Activated T-helper 2 cell treated with anti-CD3 and anti-CD28 coated beads, Interferon-gamma antibody, Interleukin-2, Interleukin-4, amounts not matched to agents 10 μg/mL and 5 μg/mL and 100 μg/mL, durations not matched to agents 14 hours and 24 hours and 36 hours (primary cell): ENCODE data around the gene CPEB2. TPM values are rescaled to one million over a fixed set of nuclear protein-coding genes. Genes with fewer than 3 reads are reported as not detected.

Experiments used
- DNase-seq: peaks from one replicate; pipeline ENCODE4 v3.0.0; 2021; ENCODE audit warnings: low spot score
- H3K27ac Mint-ChIP-seq: one replicate; pipeline ENCODE4 v1.8.0; 2021; ENCODE audit warnings: mixed read lengths
- H3K27me3 Mint-ChIP-seq: one replicate; pipeline ENCODE4 v1.8.0; 2021; ENCODE audit warnings: low read depth, mixed read lengths
- H3K36me3 Mint-ChIP-seq: one replicate; pipeline ENCODE4 v1.8.0; 2021; ENCODE audit warnings: low read depth, mixed read lengths
- H3K4me1 Mint-ChIP-seq: one replicate; pipeline ENCODE4 v1.8.0; 2021; ENCODE audit warnings: low read depth, mixed read lengths
- H3K4me3 Mint-ChIP-seq: one replicate; pipeline ENCODE4 v1.8.0; 2021; ENCODE audit warnings: low read depth, mild to moderate bottlenecking, moderate library complexity, mixed read lengths
- H3K9me3 Mint-ChIP-seq: one replicate; pipeline ENCODE4 v1.8.0; 2021; ENCODE audit warnings: mixed read lengths
- intact Hi-C: fragments of 100-400 bp; cut with micrococcal nuclease; formaldehyde crosslinking; loops from one replicate; pipeline ENCODE4 v1.15.1; 2023
- total RNA-seq: library from RNA; stranded (reverse); gene quantifications from 2 replicates; pipeline ENCODE4 v1.2.3, GENCODE V29; 2022

Gene CPEB2
- total RNA-seq, 1 donor from 2014 or later: 12.3 TPM

DNA sequence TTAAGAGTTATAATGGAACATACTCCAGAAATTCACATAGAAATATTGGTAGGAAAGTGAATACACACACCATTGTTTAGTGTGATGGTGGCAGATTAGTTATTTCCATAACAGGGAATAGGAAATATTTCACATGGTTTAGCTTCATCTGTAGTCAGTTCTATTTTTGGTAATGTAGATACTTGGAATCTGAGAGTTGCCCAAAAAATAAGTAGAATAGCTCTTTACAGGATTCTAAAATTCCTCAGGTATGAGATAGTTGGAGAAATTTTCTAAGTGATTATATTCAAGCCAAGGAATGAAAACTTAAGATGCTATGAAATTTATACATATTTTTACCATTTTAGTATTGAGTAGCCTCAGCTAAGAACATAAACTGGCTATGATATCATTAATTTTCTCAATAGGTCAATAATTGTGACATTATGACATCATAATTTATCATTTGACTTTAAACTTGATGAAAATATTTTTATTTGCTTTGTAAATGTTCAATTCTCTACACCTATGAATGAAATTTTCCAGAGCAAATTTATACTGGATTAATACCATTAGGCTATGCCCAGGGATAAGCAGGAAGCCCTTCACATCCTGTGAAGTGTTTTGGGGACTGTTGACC, 35.8 kb downstream of the CPEB2 start:
- peaks cover 45% of the 10 kb centered on the region for H3K36me3 Mint-ChIP-seq
- H3K27ac Mint-ChIP-seq: no peak overlapping the region
- H3K27me3 Mint-ChIP-seq: no peaks in the 10 kb centered on the region
- no peak for DNase-seq
- H3K4me3 Mint-ChIP-seq: no peak overlapping the region
- intact Hi-C loops: no loop called here
- H3K9me3 Mint-ChIP-seq: no peaks in the 10 kb centered on the region
- peaks cover 21% of the 10 kb centered on the region for H3K4me1 Mint-ChIP-seq

DNA sequence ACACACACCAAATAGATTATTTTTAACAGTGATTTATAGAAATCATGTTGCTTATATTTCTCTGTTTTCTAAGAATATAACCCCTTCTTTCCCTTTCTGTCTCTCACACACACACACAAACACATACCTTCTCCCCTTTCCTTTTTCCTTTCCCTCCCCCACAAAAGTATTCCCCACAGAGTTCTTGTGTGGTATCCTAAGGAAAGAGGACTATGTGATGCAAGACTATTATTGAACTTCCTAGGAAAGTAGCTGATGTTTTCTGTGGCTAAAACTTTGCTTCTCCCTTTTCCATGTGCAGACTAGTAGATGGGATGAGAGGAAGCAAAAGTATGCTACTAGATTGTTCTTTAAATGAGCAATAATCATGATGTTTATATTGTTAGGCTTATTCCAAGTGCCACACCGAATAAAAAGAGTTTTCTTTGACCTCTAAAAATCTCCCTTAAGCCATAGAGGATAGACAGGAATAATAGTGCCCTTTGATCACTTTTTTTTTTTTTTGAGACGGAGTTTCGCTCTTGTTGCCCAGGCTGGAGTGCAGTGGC, 38.7 kb downstream of the CPEB2 start:
- Mint-ChIP-seq H3K36me3 (peaks cover 23% of the 10 kb centered on the region), H3K4me3 (no peak overlapping the region), H3K4me1 (no peaks in the 10 kb centered on the region), H3K27me3 (no peaks in the 10 kb centered on the region), H3K9me3 (no peaks in the 10 kb centered on the region), H3K27ac (no peak overlapping the region)
- no peak for DNase-seq
- intact Hi-C loops: no loop called here

DNA sequence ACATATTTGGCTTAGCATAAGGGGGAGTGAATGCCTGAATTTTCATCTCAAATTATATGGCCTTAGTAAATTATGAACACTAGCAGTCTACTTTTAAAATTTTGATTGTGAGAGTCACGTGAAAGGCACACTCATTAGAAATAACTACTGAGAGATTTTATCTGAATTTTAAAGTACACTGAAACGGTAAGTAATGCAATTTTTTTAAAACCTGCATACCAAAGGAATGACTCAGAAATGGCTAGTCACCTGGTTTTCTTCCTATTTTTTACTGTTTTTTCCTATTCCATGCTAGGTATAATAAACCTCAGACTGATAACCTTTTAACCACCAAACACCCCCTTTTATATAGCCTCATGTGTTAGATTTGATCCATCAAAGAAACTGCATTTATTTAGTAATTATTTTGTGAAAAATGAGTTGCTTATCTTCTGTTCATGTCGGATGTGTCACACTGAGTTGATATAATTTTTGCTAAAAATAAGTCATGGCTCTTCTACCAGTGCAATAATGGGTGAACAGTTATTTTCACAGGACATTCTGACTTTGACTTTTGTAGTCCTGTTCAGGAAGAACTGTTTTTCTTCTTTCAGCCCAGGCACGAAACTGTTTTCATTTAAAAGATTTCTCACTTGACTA, 40.4 kb downstream of the CPEB2 start:
- Mint-ChIP-seq H3K36me3 (peaks cover 27% of the 10 kb centered on the region), H3K9me3 (no peaks in the 10 kb centered on the region), H3K4me3 (no peak overlapping the region), H3K4me1 (no peaks in the 10 kb centered on the region), H3K27me3 (no peaks in the 10 kb centered on the region), H3K27ac (no peak overlapping the region)
- intact Hi-C loops: no loop called here
- DNase-seq: no peak

DNA sequence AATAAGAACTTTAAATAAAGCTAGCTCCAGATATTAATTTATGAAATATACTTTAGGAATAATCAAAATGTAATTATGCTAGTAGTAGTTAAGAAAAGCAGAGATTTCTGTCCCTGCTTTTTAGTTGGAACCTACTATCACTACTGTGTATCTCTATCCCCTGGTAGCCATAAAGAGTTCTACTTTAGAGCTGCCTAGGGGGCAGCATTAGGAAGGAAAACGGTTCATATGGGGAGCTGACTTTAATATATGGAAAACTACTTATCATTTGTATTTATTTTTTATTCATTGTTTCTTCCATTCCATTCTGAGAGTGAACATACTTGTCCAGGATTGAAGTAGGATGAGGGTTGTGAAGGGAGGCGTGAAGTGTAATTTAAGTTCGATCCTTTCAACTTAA, 40.9 kb downstream of the CPEB2 start:
- Mint-ChIP-seq H3K36me3 (peaks cover 27% of the 10 kb centered on the region), H3K4me3 (no peak overlapping the region), H3K9me3 (no peaks in the 10 kb centered on the region), H3K27ac (no peak overlapping the region), H3K4me1 (no peaks in the 10 kb centered on the region), H3K27me3 (no peaks in the 10 kb centered on the region)
- intact Hi-C loops: no loop called here
- DNase-seq: no peak

DNA sequence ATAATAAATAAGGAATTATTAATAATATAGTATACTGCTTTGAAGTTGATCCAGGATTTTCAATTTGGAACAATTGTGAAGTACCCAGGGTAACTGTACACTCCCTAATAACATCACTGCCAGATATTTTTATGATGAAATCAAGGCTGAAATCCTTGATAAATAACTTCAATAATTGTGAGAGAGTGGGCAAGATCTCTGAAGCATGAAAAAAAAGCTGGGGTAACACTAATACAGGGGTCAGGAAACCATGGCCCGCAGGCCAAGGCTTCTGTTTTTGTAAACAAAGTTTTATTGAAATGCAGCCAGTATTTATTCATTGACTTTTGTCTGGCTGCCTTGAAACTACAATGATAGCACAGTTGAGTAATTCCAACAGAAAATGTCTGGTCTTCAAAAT, 41.6 kb downstream of the CPEB2 start:
- Mint-ChIP-seq H3K36me3 (peaks cover 28% of the 10 kb centered on the region), H3K4me1 (no peaks in the 10 kb centered on the region), H3K4me3 (no peak overlapping the region), H3K27me3 (no peaks in the 10 kb centered on the region), H3K9me3 (no peaks in the 10 kb centered on the region), H3K27ac (no peak overlapping the region)
- DNase-seq: no peak
- intact Hi-C loops: no loop called here

DNA sequence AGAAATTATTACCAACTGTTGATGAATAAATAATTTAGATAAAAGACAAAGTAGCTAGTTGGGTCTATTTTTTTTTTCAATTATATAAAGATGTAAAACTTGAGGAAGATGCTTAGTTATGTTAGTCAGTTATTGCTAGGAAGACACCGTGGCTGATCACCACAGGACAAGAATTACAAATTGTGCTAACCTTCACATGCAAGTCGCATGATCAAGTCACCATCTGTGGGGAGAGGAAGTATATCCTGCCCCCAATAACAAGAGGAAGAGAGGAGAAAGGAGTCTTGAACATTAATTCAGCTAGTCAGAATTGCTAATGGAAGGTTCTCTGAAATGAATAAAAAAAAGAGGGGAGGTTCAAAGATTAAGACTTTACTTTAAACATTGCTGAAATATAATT, 52.3 kb downstream of the CPEB2 start:
- DNase-seq: no peak
- Mint-ChIP-seq H3K9me3 (no peaks in the 10 kb centered on the region), H3K4me1 (peaks cover 9% of the 10 kb centered on the region), H3K27ac (no peak overlapping the region), H3K4me3 (no peak overlapping the region), H3K36me3 (peaks cover 46% of the 10 kb centered on the region), H3K27me3 (no peaks in the 10 kb centered on the region)
- intact Hi-C loops: no loop called here

DNA sequence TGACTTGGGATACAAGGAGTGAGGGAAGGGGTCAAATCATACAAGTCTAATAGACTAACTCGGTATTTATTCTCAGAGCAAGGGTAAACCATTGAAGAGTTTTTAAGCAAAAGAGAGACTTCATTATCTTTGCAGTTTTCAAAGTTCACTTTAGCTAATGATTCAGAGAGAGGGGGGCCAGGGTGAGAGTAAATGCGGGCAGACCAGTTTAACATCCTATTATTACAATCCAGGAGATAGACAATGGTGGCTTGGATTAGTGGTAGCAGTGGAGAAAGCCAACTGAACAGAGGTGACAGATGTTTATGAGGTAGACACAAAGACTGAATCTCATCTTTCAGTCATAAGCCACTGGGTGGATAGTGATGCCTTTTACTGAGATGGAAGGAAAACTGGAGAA, 57.9 kb downstream of the CPEB2 start:
- peaks cover 3% of the 10 kb centered on the region for H3K4me1 Mint-ChIP-seq
- H3K9me3 Mint-ChIP-seq: no peaks in the 10 kb centered on the region
- H3K36me3 Mint-ChIP-seq: peaks cover 27% of the 10 kb centered on the region
- intact Hi-C loops: no loop called here
- DNase-seq: no peak
- no peak overlapping the region for H3K27ac Mint-ChIP-seq
- H3K27me3 Mint-ChIP-seq: no peaks in the 10 kb centered on the region
- H3K4me3 Mint-ChIP-seq: no peak overlapping the region

DNA sequence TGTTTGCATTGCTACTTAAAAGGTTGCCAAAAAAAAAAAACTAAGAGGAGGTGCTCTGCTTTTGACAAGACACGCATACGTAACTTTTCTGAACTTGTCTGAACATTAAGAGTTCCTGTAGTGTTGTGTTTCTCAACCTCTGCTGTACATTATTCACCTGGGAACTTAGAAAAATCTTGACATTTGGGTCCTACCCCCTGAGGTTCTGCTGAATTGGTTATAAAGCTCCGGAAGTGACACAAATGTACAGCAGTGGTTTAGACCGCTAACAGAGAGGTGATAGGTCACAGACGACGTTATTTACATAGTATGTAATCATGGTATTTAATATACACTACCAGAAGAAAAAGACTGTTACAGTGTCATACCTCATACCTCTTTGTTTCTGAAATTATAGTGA, 61.1 kb downstream of the CPEB2 start:
- H3K36me3 Mint-ChIP-seq: peaks cover 29% of the 10 kb centered on the region
- DNase-seq: no peak
- H3K4me1 Mint-ChIP-seq: no peaks in the 10 kb centered on the region
- intact Hi-C loops: no loop called here
- no peak overlapping the region for H3K4me3 Mint-ChIP-seq
- no peak overlapping the region for H3K27ac Mint-ChIP-seq
- no peaks in the 10 kb centered on the region for H3K27me3 Mint-ChIP-seq
- no peaks in the 10 kb centered on the region for H3K9me3 Mint-ChIP-seq

DNA sequence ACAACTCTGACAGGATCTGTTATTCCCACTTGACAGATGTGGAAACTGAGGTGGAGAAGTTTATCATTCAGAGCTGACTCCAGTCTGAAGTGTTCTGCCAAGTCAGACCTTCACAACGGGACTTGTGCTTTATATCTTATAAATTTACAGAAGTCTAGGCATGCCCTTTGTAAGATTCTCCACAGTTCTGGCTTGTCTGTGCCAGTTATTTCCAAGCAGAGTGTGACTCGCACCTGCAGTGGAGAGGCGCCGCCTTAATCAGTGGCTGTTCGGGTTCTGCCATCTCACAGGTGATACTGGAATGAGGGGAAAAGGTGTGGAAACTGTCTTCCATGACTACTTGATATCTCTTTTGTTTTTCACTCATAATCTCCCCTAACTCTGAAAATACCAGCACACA, 63.2 kb downstream of the CPEB2 start:
- no peaks in the 10 kb centered on the region for H3K4me1 Mint-ChIP-seq
- no peak overlapping the region for H3K27ac Mint-ChIP-seq
- no peaks in the 10 kb centered on the region for H3K9me3 Mint-ChIP-seq
- H3K27me3 Mint-ChIP-seq: no peaks in the 10 kb centered on the region
- no peak overlapping the region for H3K4me3 Mint-ChIP-seq
- intact Hi-C loops: no loop called here
- DNase-seq: no peak
- H3K36me3 Mint-ChIP-seq: peaks cover 25% of the 10 kb centered on the region

DNA sequence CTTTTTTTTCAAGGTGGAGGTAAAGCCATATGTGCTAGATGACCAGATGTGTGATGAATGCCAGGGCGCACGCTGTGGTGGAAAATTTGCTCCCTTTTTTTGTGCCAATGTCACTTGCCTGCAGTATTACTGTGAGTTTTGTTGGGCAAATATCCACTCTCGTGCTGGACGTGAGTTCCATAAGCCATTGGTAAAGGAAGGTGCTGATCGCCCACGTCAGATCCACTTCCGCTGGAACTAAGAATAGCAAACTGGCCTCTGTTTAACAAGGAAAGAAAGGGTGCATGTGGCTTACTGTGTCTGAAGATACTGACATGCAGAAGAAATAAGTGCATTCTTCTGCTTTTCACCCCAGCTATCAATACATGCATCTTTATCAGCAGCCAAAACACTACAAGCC, 63.9 kb downstream of the CPEB2 start:
- Mint-ChIP-seq H3K27ac (no peak overlapping the region), H3K9me3 (no peaks in the 10 kb centered on the region), H3K27me3 (no peaks in the 10 kb centered on the region), H3K4me1 (no peaks in the 10 kb centered on the region), H3K36me3 (peaks cover 30% of the 10 kb centered on the region), H3K4me3 (no peak overlapping the region)
- intact Hi-C loops: no loop called here
- DNase-seq: no peak

DNA sequence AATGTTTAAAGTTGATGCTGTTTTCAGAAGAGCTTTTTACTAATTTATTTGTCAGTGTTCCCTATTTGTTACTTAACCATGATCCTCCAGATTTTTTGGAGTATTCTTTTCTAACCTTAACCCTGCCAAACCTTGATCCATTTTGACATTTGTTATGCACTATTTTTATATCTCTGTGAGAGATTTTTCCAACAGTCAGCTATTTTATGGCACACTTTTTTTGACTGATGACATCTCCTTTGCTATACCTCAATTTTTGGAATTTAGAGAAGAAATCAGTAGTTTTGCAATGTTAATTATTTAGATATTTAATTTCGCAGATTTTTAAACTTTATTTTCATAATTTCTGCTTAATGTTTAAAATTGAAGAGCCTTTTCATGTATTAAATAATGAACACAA, 66.0 kb downstream of the CPEB2 start:
- intact Hi-C loops: no loop called here
- no peaks in the 10 kb centered on the region for H3K27me3 Mint-ChIP-seq
- no peaks in the 10 kb centered on the region for H3K4me1 Mint-ChIP-seq
- no peak overlapping the region for H3K27ac Mint-ChIP-seq
- H3K36me3 Mint-ChIP-seq: peaks cover 33% of the 10 kb centered on the region
- H3K9me3 Mint-ChIP-seq: no peaks in the 10 kb centered on the region
- H3K4me3 Mint-ChIP-seq: no peak overlapping the region
- DNase-seq: no peak

DNA sequence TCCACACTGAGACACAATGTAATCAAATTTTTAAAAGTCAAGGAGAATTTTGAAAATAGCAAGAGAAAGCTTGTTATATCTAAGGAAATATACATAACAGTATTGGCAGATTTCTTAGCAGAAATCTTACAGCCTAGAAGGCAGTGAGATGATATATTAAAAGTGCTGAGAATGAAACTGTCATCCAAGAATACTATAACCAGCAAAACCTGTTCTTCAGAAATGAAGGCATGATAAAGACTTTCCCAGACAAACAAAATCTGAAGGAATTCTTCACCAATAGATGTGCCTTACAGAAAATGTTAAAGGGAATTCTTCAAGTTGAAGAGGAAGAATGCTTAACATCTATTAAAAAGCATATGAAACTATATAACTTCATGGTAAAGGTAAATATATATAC, 73.6 kb downstream of the CPEB2 start:
- Mint-ChIP-seq H3K4me3 (no peak overlapping the region), H3K27me3 (peaks cover 3% of the 10 kb centered on the region), H3K27ac (no peak overlapping the region), H3K9me3 (peaks cover 12% of the 10 kb centered on the region), H3K36me3 (peaks cover 9% of the 10 kb centered on the region), H3K4me1 (no peaks in the 10 kb centered on the region)
- intact Hi-C loops: no loop called here
- no peak for DNase-seq

DNA sequence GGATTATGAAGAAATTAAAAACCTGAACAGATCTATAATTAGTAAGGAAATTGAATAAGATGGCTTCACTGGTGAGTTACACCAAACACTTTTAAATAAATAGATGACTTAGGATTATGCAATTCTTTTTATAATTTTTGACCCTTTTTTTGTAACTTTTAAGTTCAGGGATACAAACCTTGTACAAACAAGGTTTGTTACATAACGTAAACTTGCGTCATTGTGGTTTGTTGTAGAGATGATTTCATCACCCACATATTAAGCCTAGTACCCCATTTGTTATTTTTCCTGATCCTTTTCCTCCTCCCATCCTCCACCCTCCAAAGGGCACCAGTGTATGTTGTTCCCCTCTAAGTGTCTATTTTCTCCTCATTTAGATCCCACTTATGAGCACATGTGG, 75.7 kb downstream of the CPEB2 start:
- intact Hi-C loops: no loop called here
- peaks cover 3% of the 10 kb centered on the region for H3K27me3 Mint-ChIP-seq
- H3K4me3 Mint-ChIP-seq: no peak overlapping the region
- no peaks in the 10 kb centered on the region for H3K4me1 Mint-ChIP-seq
- no peak overlapping the region for H3K27ac Mint-ChIP-seq
- H3K36me3 Mint-ChIP-seq: peaks cover 4% of the 10 kb centered on the region
- no peak for DNase-seq
- H3K9me3 Mint-ChIP-seq: peaks cover 12% of the 10 kb centered on the region
